Neural cell (in vitro differentiated cells): ENCODE measurements around the gene VWA8. TPM values are rescaled to one million over a fixed set of nuclear protein-coding genes. Genes with fewer than 3 reads are reported as not detected.

ENCODE experiments used
- H2AFZ ChIP-seq: fragments of 200-600, 300-800 bp; sonication (generic), shearing (Covaris generic); 2 replicates; pipeline ENCODE4 v1.6.0; 2014; ENCODE audit warnings: low read depth, mild to moderate bottlenecking, antibody characterized with exemption, low read length, moderate library complexity
- H3F3A ChIP-seq: fragments of 200-600 bp; shearing (Covaris generic); 2 replicates; pipeline ENCODE4 v1.6.1; 2016; ENCODE audit warnings: mild to moderate bottlenecking, moderate library complexity, mixed read lengths, antibody characterized with exemption, low read length; ENCODE audit not compliant: insufficient read depth, poor library complexity, severe bottlenecking
- H3K27ac ChIP-seq: fragments of 200-600, 300-800 bp; sonication (generic), shearing (Covaris generic); 2 replicates; pipeline ENCODE4 v1.5.1; 2014; ENCODE audit warnings: mild to moderate bottlenecking, low read length, moderate library complexity
- H3K27me3 ChIP-seq: fragments of 300-800, 200-600 bp; sonication (generic), shearing (Covaris generic); 2 replicates; pipeline ENCODE4 v1.6.0; 2014; ENCODE audit warnings: mild to moderate bottlenecking, low read depth, low read length, moderate library complexity; ENCODE audit not compliant: insufficient read depth
- H3K36me3 ChIP-seq: fragments of 300-800, 200-600 bp; sonication (generic), shearing (Covaris generic); 2 replicates; pipeline ENCODE4 v1.5.1; 2014; ENCODE audit warnings: mild to moderate bottlenecking, antibody characterized with exemption, low read length, moderate library complexity; ENCODE audit not compliant: insufficient read depth
- H3K4me2 ChIP-seq: fragments of 300-800, 200-600 bp; sonication (generic), shearing (Covaris generic); 2 replicates; pipeline ENCODE4 v1.6.0; 2014; ENCODE audit warnings: mild to moderate bottlenecking, low read length
- H3K4me3 ChIP-seq: fragments of 300-800, 200-600 bp; sonication (generic), shearing (Covaris generic); 2 replicates; pipeline ENCODE4 v1.5.1; 2014; ENCODE audit warnings: mild to moderate bottlenecking, low read length, moderate library complexity
- H3K79me2 ChIP-seq: fragments of 200-600 bp; shearing (Covaris generic); replicated peaks from 2 replicates; pipeline ENCODE4 v1.6.0; 2014; ENCODE audit warnings: mild to moderate bottlenecking, low read length, moderate library complexity; ENCODE audit not compliant: insufficient read depth
- H3K9ac ChIP-seq: fragments of 300-800, 200-600 bp; sonication (generic), shearing (Covaris generic); 2 replicates; pipeline ENCODE4 v1.6.1; 2016; ENCODE audit warnings: mild to moderate bottlenecking, low read length, mixed read lengths
- H3K9me2 ChIP-seq: fragments of 200-600 bp; shearing (Covaris generic); 2 replicates; pipeline ENCODE4 v1.6.1; 2016; ENCODE audit warnings: mild to moderate bottlenecking, low read length, mixed read lengths; ENCODE audit not compliant: insufficient read depth
- H3K9me3 ChIP-seq: fragments of 200-600, 300-800 bp; sonication (generic), shearing (Covaris generic); 2 replicates; pipeline ENCODE4 v1.6.1; 2016; ENCODE audit warnings: mild to moderate bottlenecking, mixed run types, low read length, moderate library complexity, mixed read lengths
- H4K20me1 ChIP-seq: fragments of 200-600 bp; shearing (Covaris generic); 2 replicates; pipeline ENCODE4 v1.6.1; 2016; ENCODE audit warnings: mild to moderate bottlenecking, mixed run types; ENCODE audit not compliant: insufficient read depth
- CTCF ChIP-seq: fragments of 450-650 bp; IDR thresholded peaks from 2 replicates; pipeline ENCODE4 v1.5.1; 2014; ENCODE audit warnings: antibody characterized with exemption, mild to moderate bottlenecking, moderate library complexity; ENCODE audit not compliant: poor library complexity, severe bottlenecking
- EP300 ChIP-seq: fragments of 450-650 bp; conservative IDR thresholded peaks from 2 replicates; pipeline ENCODE4 v1.6.1; 2014; ENCODE audit warnings: antibody characterized with exemption, mild to moderate bottlenecking, moderate library complexity; ENCODE audit not compliant: poor library complexity, severe bottlenecking
- EZH2 ChIP-seq: fragments of 200-600, 300-800 bp; shearing (Covaris generic), sonication (generic); IDR thresholded peaks from 2 replicates; pipeline ENCODE4 v1.6.1; 2014; ENCODE audit warnings: antibody characterized with exemption, low read length, borderline replicate concordance, mild to moderate bottlenecking; ENCODE audit not compliant: insufficient read depth, poor library complexity, severe bottlenecking
- MXI1 ChIP-seq: fragments of 450-650 bp; conservative IDR thresholded peaks from 2 replicates; pipeline ENCODE4 v1.6.1; 2014; ENCODE audit warnings: antibody characterized with exemption, mild to moderate bottlenecking; ENCODE audit not compliant: poor library complexity, severe bottlenecking
- POLR2AphosphoS5 ChIP-seq: IDR thresholded peaks from 2 replicates; pipeline ENCODE4 v1.6.1; 2012
- RAD21 ChIP-seq: fragments of 450-650 bp; conservative IDR thresholded peaks from 2 replicates; pipeline ENCODE4 v1.6.1; 2014; ENCODE audit warnings: antibody characterized with exemption, mild to moderate bottlenecking, moderate library complexity
- REST ChIP-seq: IDR thresholded peaks from 2 replicates; pipeline ENCODE4 v1.6.1; 2012; ENCODE audit warnings: borderline replicate concordance
- SMC3 ChIP-seq: fragments of 450-650 bp; conservative IDR thresholded peaks from 2 replicates; pipeline ENCODE4 v1.6.1; 2014; ENCODE audit warnings: antibody characterized with exemption, mild to moderate bottlenecking, moderate library complexity; ENCODE audit not compliant: poor library complexity
- TAF1 ChIP-seq: IDR thresholded peaks from 2 replicates; pipeline ENCODE4 v1.6.1; 2012; ENCODE audit warnings: low read depth
- polyA plus RNA-seq: library from polyadenylated mRNA; depleted of rRNA; stranded (reverse); fragments of >200 nt; gene quantifications from 2 replicates; pipeline ENCODE4 v1.2.3, GENCODE V29; 2014

VWA8 gene
- polyA plus RNA-seq, 1 donor from 2014 or later: 3.6 TPM

GRCh38 chr13:41550276-41550675 is 410.6 kb downstream of the VWA8 start:
- H3K27ac ChIP-seq: no peak overlapping the region

GRCh38 chr13:41549491-41549890 is 411.4 kb downstream of the VWA8 start:
- Histone ChIP-seq H3K9me2 (no peaks in the 10 kb centered on the region), H3K9me3 (no peaks in the 10 kb centered on the region), H4K20me1 (no peaks in the 10 kb centered on the region), H3K4me3 (peak overlapping the region; percentile 27), H3K27ac (no peak overlapping the region), H3K79me2 (no peaks in the 10 kb centered on the region), H2AFZ (no peak overlapping the region), H3K9ac (no peak overlapping the region), H3K4me2 (no peak overlapping the region), H3K36me3 (no peaks in the 10 kb centered on the region), H3F3A (no peaks in the 10 kb centered on the region), H3K27me3 (no peaks in the 10 kb centered on the region)
- TF ChIP-seq EZH2 (no peak), REST (no peak), SMC3 (no peak), TAF1 (no peak), MXI1 (no peak), CTCF (no peak)

More at GRCh38 chr13:41550276-41550675, 410.6 kb downstream of the VWA8 start:
- no peaks in the 10 kb centered on the region for H3K27me3 ChIP-seq
- no peaks in the 10 kb centered on the region for H3K9me3 ChIP-seq
- H3K4me3 ChIP-seq: no peak overlapping the region
- no peak overlapping the region for H3K9ac ChIP-seq
- H2AFZ ChIP-seq: no peak overlapping the region
- no peaks in the 10 kb centered on the region for H4K20me1 ChIP-seq
- H3K4me2 ChIP-seq: no peak overlapping the region
- no peaks in the 10 kb centered on the region for H3K36me3 ChIP-seq
- H3K9me2 ChIP-seq: no peaks in the 10 kb centered on the region
- TF ChIP-seq RAD21 (no peak), CTCF (no peak), POLR2AphosphoS5 (no peak), MXI1 (no peak), EP300 (no peak), EZH2 (no peak), SMC3 (no peak), REST (no peak), TAF1 (no peak)
- H3K79me2 ChIP-seq: no peaks in the 10 kb centered on the region
- no peaks in the 10 kb centered on the region for H3F3A ChIP-seq
